HPDE6-E6E7 (cell line): ENCODE data around the gene CENPC.
"Not testable (repeated sequence)": the region's sequence is repeated elsewhere in the genome, so short reads cannot be mapped to it uniquely, and the experiment has no call there.

Source experiments
- DNase-seq: peaks from one replicate; pipeline ENCODE4 v3.0.0; 2011; ENCODE audit warnings: missing footprints; ENCODE audit errors: extremely low spot score

Gene CENPC

DNA sequence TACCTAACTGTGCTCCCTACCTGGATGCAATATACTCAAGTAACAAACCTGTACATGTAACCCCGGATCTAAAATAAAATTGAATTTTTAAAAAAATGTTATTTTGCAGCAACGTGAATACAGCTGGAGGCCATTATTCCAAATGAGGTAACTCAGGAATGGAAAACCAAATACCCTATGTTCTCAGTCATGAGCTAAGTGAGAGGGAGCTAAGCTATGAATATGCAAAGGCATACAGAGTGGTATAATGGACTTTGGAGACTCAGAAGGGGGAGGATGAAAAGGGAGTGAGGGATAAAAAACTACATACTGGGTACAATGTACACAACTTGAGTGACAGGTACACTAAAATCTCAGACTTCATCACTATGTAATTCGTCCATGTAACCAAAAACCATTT is 78.6 kb downstream of the CENPC start:
- DNase-seq = no peak

DNA sequence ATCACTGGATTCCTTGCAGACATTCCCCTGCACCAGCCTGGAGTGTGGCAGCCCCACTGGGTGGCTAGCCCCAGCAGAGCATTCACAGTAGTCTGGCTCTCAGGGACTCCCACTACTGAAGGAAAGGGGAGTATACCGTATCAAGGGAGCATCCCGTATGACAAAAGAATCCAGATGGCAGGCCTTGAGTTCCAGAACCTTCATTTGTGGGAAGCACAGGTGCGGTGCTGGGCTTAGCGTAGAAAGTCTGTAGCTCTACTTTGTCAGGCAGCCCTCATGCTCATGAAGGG is 79.6 kb downstream of the CENPC start:
- DNase-seq = no peak

DNA sequence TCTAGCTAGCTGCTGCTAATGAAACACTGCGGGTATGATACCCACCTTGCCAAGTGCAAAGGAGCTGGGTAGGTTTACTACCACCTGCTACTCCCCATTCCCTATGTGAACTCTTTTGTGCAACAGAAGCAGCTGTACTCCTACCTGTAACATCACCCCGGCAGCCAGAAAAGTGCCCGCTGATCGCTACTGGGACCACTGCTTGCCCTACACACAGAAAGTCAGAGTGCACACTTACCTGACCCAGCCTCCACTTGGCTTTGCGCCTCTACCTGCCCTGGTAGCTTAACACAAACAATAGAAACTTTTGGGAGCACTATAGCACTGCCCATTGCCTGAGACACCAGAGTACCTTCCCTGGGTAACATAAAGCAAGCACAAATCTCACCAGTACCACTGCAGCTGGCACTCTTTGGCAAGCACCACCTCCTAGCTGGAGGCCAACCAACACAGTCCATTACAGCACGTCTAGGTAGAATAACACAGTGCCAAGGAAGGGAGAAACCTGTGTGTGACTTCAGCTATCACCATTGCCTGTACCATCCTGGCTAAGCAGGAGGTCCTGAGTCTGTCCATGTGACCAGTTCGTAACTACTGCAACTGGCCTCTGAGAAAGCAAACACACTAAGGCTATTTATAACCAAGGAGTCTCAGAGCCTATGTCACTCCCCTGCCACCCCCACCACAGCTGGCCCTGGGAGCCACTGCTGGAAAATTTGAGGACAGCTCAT is 80.1 kb downstream of the CENPC start:
- DNase-seq = no peak

DNA sequence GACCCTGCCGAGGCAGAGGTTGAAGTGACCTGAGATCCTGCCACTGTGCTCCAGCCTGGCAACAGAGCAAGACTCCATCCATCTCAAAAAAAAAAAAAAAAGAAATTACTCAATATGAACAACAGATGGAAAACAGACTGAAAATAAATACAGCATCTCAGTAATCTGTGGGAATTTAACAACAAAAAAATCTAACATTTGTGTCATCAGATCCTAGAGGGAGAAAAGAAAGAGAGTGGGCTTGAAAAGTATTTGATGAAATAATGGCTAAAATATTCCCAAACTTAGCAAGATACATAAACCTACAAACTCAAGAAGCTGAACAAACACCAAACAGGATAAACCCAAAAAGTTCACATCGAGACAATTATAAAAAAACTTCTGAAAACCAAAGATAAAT is 84.7 kb downstream of the CENPC start:
- DNase-seq = no peak

DNA sequence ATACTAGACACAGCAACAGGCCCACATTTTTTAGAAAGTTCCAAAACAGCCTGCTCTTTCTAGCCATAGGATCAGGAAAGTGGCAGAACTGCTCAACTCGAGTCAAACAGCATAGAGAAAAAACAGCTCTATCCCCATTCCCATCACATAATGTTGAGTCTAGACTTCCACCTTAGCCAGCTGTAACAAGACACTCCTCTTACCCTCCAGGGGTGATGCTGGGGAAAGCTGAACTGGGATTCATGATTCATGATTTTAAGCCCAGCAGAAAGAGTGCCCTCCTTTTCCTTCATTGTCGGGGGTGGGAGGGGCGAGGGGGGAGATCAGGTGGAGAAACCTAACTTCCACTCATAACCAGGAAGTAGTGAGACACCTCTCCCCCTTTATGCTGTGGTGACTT is 86.1 kb downstream of the CENPC start:
- no peak for DNase-seq

DNA sequence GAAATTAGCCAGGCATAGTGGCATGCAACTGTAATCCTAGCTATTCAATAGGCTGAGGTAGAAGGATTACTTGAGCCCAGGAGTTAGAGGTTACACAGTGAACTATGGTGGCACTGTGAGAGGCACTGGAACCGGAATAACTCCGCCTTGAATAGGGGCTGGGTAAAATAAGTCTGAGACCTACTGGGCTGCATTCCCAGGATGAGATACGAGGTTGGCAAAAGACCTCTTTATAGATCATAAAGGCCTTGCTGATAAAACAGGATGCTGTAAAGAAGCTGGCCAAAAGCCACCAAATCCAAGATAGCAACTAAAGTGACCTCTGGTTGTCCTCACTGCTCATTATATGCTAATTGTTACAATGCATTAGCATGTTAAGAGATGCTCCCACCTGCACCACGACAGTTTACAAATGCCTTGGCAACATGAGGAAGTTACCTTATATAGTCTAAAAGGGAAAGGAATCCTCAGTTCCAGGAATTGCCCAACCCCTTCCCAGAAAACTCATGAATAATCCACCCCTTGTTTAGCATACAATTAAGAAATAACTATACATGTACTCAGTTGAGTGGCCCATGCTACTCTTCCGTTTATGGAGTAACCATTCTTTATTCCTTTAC is 88.6 kb downstream of the CENPC start:
- DNase-seq = no peak

- DNase-seq = not testable (repeated sequence)
These were observed 92.5 kb downstream of the CENPC start for GRCh38 chr4:67452846-67453205.

DNA sequence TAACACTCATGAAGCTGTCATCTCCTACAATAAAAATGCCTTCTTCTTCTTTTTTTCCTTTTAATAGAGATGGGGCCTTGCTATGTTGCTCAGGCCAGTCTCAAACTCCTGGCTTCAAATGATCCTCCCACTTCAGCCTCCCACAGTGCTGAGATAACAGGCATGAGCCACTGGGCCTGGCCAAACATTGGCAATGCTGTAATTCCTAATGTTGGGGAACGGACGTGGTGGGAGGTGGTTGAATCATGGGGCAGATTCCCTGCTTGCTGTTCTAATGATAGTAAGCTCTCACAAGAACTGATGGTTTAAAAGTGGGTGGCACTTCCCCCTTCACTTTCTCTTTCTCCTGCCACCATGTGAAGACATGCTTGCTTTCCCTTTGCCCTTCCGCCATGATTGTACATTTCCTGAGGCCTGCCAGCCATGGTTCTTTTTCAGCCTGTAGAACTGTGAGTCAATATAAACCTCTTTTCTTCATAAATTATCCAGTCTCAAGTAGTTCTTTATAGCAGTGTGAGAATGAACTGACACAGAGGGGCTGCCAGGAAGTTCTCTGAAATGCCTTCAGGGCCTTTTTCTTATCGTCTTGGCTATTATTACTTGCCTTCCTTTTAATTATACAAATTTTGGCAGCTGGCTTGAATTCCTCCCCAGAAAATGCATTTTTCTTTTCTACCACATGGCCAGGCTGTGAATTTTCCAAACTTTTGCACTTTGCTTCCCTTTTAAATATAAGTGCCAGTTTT is 93.0 kb downstream of the CENPC start:
- no peak for DNase-seq

GRCh38 chr4:67451464-67451863 is 93.8 kb downstream of the CENPC start:
- peak; percentile 53 for DNase-seq

DNA sequence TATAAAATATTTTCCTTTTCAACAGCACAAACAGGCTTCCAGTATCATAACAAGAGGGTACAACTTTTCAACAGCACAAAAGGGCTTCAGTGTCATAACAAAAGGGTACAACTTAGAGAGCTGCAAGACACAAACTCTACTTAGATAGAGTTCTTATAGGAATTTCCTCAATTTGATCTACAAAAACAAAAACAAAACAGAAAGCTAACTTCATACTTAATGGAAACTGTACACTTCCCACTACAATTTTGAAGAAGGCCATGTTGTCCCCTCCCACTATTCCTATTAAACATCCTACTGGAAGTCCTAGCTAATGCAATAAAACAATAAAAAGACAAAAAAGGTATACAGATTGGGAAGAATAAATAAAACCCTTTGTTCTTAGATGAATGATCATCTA is 96.7 kb downstream of the CENPC start:
- DNase-seq = no peak

GRCh38 chr4:67447873-67448272 is 97.4 kb downstream of the CENPC start:
- DNase-seq = no peak

- no peak for DNase-seq
These were observed 98.5 kb downstream of the CENPC start for GRCh38 chr4:67446811-67447210.

- not testable (repeated sequence) for DNase-seq
These were observed 99.4 kb downstream of the CENPC start for GRCh38 chr4:67445881-67446280.

DNA sequence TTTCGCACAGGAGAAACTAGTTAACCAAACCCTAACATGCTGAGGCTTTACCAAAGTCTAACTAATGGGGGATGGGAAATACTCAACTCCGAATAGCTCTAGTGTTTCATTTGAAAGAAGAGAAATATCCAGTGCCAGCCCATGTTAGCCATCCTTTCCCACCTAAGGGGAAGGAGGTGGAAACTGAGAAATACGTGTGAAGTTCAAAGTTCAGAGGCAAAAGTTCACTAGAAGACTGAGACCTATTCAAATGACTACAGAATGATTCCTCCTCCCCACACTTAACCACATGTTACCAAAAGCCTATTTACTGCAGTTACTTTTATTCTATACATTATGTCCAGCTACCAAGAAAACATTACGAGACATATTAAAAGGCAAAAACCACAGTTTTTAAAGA is 106.3 kb downstream of the CENPC start:
- no peak for DNase-seq

DNA sequence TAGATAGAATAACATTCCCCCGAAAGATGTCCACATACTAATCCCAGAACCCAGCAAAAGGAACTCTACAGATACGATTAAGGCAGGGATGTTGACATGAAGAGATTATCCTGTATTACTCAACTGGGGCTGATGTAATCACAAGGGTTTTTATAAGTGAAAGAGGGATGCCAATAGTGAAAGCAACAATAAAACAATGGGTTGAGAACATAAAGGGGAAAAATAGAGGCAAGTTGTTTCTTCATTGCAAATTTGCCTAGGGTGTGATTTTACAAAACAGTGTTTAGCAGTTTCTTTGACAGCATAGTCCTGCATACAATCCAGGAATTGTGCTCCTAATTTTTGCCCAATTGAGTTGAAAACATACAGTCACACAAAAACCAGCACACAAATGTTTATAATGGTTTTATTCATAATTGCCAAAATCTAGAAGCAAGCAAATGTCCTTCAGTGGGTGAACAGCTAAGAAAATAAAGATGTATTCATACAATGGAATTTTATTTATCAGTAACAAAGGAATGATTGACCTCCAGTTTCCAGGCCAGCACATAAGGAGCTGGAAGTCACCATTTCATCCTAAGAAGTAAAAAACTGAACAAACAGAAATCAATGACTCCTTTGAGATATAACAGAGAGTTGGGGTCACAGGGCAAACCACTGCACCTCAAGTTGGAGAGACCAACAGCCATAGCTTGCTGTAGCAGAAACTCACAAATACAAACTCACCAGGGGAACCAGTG is 107.2 kb downstream of the CENPC start:
- DNase-seq = peak; percentile 13

DNA sequence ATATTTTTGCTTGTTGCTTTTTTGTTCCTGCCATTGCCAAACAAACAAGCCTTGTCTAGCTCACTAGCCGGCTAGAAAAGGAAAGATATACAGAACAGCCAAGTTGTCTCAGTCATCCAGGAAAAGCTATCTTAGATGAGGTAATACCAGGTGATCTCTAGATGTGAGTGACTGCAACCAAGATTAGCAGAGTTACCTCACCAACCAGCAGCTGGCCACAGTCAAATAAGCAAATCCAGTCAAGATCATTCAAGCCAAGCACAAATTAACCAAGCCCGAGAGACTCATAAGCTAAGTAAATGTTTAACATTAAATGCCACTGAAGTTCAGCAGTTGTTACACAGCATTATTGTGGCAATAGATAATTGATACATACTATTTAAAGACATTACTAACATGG is 108.6 kb downstream of the CENPC start:
- DNase-seq = no peak

GRCh38 chr4:67430989-67431388 is 114.3 kb downstream of the CENPC start:
- DNase-seq = no peak

- no peak for DNase-seq
These were observed 116.5 kb downstream of the CENPC start for GRCh38 chr4:67428819-67429218.
